Activated CD4-positive, CD25-positive, alpha-beta regulatory T cell (primary cell): ENCODE measurements around the gene PDE4D.

ENCODE experiments used
- DNase-seq, 4 experiments: peaks; one replicate each; lab custom pipeline; 2025; lab: John Stamatoyannopoulos, UW

Gene PDE4D

GRCh38 chr5:59655693-59656309 lies 237.7 kb downstream of the PDE4D start:
- no peak for DNase-seq

- no peak for DNase-seq
Observed at GRCh38 chr5:59654691-59655090, 238.8 kb downstream of the PDE4D start.

- DNase-seq: no peak
Observed at GRCh38 chr5:59652449-59652848, 241.1 kb downstream of the PDE4D start.

- no peak for DNase-seq
Observed at GRCh38 chr5:59648949-59649921, 244.3 kb downstream of the PDE4D start.

GRCh38 chr5:59648038-59648831 lies 245.3 kb downstream of the PDE4D start:
- DNase-seq: no peak

- no peak for DNase-seq
Observed at GRCh38 chr5:59645380-59645779, 248.1 kb downstream of the PDE4D start.

- DNase-seq: no peak
Observed at GRCh38 chr5:59640411-59640810, 253.1 kb downstream of the PDE4D start.

- DNase-seq: no peak
Observed at GRCh38 chr5:59637884-59638580, 255.5 kb downstream of the PDE4D start.

GRCh38 chr5:59629561-59629960 lies 264.0 kb downstream of the PDE4D start:
- DNase-seq: no peak

- no peak for DNase-seq
Observed at GRCh38 chr5:59628062-59628828, 265.3 kb downstream of the PDE4D start.

- DNase-seq: no peak
Observed at GRCh38 chr5:59624898-59625297, 268.6 kb downstream of the PDE4D start.

GRCh38 chr5:59622848-59623247 lies 270.7 kb downstream of the PDE4D start:
- no peak for DNase-seq

- no peak for DNase-seq
Observed at GRCh38 chr5:59621477-59621876, 272.0 kb downstream of the PDE4D start.

- no peak for DNase-seq
Observed at GRCh38 chr5:59620535-59621212, 272.9 kb downstream of the PDE4D start.

GRCh38 chr5:59618644-59619043 lies 274.9 kb downstream of the PDE4D start:
- no peak for DNase-seq

- DNase-seq: no peak
Observed at GRCh38 chr5:59617186-59617771, 276.2 kb downstream of the PDE4D start.

GRCh38 chr5:59616413-59616812 lies 277.1 kb downstream of the PDE4D start:
- no peak for DNase-seq

- no peak for DNase-seq
Observed at GRCh38 chr5:59615272-59615671, 278.3 kb downstream of the PDE4D start.

- no peak for DNase-seq
Observed at GRCh38 chr5:59609501-59610265, 283.8 kb downstream of the PDE4D start.
